Frontal cortex (tissue), 4 donors: ENCODE results near the gene ZNF337. TPM values are rescaled to one million over a fixed set of nuclear protein-coding genes. Genes with fewer than 3 reads are reported as not detected.
"Not testable (repeated sequence)": the region's sequence is repeated elsewhere in the genome, so short reads cannot be mapped to it uniquely, and the experiment has no call there.

ENCODE experiments used
- DNase-seq, 2 donors: peaks; one replicate each; pipeline ENCODE4 v3.0.0; 2012; ENCODE audit warnings: low spot score in 2 of 2
- FAIRE-seq: peaks from 2 replicates; lab custom pipeline; 2012; peaks lifted over from hg19 to GRCh38; lab: Jason Lieb, UNC
- total RNA-seq: library from RNA; depleted of rRNA; stranded (reverse); fragments of >200 nt; gene quantifications from one replicate; pipeline ENCODE4 v1.2.3, GENCODE V29; 2014
- donor health status: control.
- donor health status: control.
- donor health status: control.

Gene ZNF337
- 24.1 TPM for total RNA-seq

- FAIRE-seq, result no peak
Measured at GRCh38 chr20:25696371-25697131, at the start of gene ZNF337. ZNF337 (minus strand) TSS chr20:25696853; CDS start chr20:25686417, 10,436 bp downstream.

GRCh38 chr20:25745738-25746137, 49.1 kb upstream of the ZNF337 start:
- no peak for FAIRE-seq
- DNase-seq, result no peak

More at GRCh38 chr20:25696371-25697131, at the start of gene ZNF337:
- DNase-seq, result peak; percentile 94

- FAIRE-seq, result no peak
Measured at GRCh38 chr20:25745100-25745499, 48.4 kb upstream of the ZNF337 start.

GRCh38 chr20:25744261-25744660, 47.6 kb upstream of the ZNF337 start:
- FAIRE-seq, result no peak
- DNase-seq, result peak in 1 of 2 donors; percentile 10

More at GRCh38 chr20:25745100-25745499, 48.4 kb upstream of the ZNF337 start:
- DNase-seq, result no peak

- DNase-seq, result no peak
- no peak for FAIRE-seq
Measured at GRCh38 chr20:25741088-25741487, 44.4 kb upstream of the ZNF337 start.

- DNase-seq (no peak), FAIRE-seq (no peak)
Measured at GRCh38 chr20:25739615-25740320, 43.1 kb upstream of the ZNF337 start.

GRCh38 chr20:25738198-25738597, 41.5 kb upstream of the ZNF337 start:
- DNase-seq (no peak), FAIRE-seq (no peak)

GRCh38 chr20:25733903-25734302, 37.2 kb upstream of the ZNF337 start:
- DNase-seq (no peak), FAIRE-seq (no peak)

- FAIRE-seq (no peak), DNase-seq (no peak)
Measured at GRCh38 chr20:25730862-25731261, 34.2 kb upstream of the ZNF337 start.

- DNase-seq (no peak), FAIRE-seq (no peak)
Measured at GRCh38 chr20:25726357-25726756, 29.7 kb upstream of the ZNF337 start.

- FAIRE-seq, result no peak
- no peak for DNase-seq
Measured at GRCh38 chr20:25725639-25726038, 29.0 kb upstream of the ZNF337 start.

- DNase-seq, result no peak
- FAIRE-seq, result no peak
Measured at GRCh38 chr20:25723975-25724374, 27.3 kb upstream of the ZNF337 start.

- DNase-seq, result no peak
Measured at GRCh38 chr20:25720285-25720684, 23.6 kb upstream of the ZNF337 start.

GRCh38 chr20:25718896-25719809, 22.5 kb upstream of the ZNF337 start:
- DNase-seq, result not testable (repeated sequence)

More at GRCh38 chr20:25720285-25720684, 23.6 kb upstream of the ZNF337 start:
- FAIRE-seq, result no peak

GRCh38 chr20:25707695-25708094, 11.0 kb upstream of the ZNF337 start:
- DNase-seq (no peak), FAIRE-seq (no peak)

More at GRCh38 chr20:25718896-25719809, 22.5 kb upstream of the ZNF337 start:
- FAIRE-seq, result not testable (repeated sequence)

- DNase-seq (no peak), FAIRE-seq (no peak)
Measured at GRCh38 chr20:25706793-25707192, 10.1 kb upstream of the ZNF337 start.

- FAIRE-seq, result no peak
- no peak for DNase-seq
Measured at GRCh38 chr20:25705830-25706351, 9.2 kb upstream of the ZNF337 start.

- not testable (repeated sequence) for FAIRE-seq, DNase-seq
Measured at GRCh38 chr20:25704303-25704702, 7.7 kb upstream of the ZNF337 start.

GRCh38 chr20:25700835-25701234, 4.2 kb upstream of the ZNF337 start:
- not testable (repeated sequence) for FAIRE-seq, DNase-seq

- no peak for FAIRE-seq
- no peak for DNase-seq
Measured at GRCh38 chr20:25699914-25700313, 3.3 kb upstream of the ZNF337 start.
